Liver (tissue), 3 donors: ENCODE measurements around the gene ECD.

Experiments
- CTCF ChIP-seq: fragments of 150-350 bp; IDR thresholded peaks from 2 replicates; pipeline ENCODE4 v1.5.1; 2017; ENCODE audit warnings: improper control_type of control experiment, low read depth, low read length; ENCODE audit not compliant: missing input control
- EGR1 ChIP-seq, 2 donors: IDR thresholded peaks; 2 replicates each; pipeline ENCODE4 v1.6.1; 2016 to 2018; ENCODE audit warnings: antibody characterized with exemption in 2 of 2, low read depth in 2 of 2
- FOXA1 ChIP-seq: IDR thresholded peaks from 2 replicates; pipeline ENCODE4 v1.6.1; 2016; ENCODE audit warnings: antibody characterized with exemption
- SP1 ChIP-seq: IDR thresholded peaks from 2 replicates; pipeline ENCODE4 v1.6.1; 2018; ENCODE audit warnings: antibody characterized with exemption, mild to moderate bottlenecking
- TAF1 ChIP-seq: conservative IDR thresholded peaks from 2 replicates; pipeline ENCODE4 v1.6.1; 2016; ENCODE audit warnings: antibody characterized with exemption, mild to moderate bottlenecking
- donor health status: healthy.
- donor health status: healthy.

- TF ChIP-seq CTCF (no peak), FOXA1 (no peak), SP1 (no peak), EGR1 (IDR thresholded peaks at IDR 0.05; ENCODE audit: low read depth in 2 of 2) (no peak), TAF1 (no peak)
Observed at GRCh38 chr10:73113551-73113950, 54.3 kb downstream of the ECD start.
